Embryonic facial prominence (tissue), 1 donor: Measurements from ENCODE around the gene EMSY.

Source experiments
- DNase-seq: peaks from one replicate; pipeline ENCODE4 v3.0.0-alpha.2; 2016; ENCODE audit errors: extremely low spot score

EMSY gene

DNA sequence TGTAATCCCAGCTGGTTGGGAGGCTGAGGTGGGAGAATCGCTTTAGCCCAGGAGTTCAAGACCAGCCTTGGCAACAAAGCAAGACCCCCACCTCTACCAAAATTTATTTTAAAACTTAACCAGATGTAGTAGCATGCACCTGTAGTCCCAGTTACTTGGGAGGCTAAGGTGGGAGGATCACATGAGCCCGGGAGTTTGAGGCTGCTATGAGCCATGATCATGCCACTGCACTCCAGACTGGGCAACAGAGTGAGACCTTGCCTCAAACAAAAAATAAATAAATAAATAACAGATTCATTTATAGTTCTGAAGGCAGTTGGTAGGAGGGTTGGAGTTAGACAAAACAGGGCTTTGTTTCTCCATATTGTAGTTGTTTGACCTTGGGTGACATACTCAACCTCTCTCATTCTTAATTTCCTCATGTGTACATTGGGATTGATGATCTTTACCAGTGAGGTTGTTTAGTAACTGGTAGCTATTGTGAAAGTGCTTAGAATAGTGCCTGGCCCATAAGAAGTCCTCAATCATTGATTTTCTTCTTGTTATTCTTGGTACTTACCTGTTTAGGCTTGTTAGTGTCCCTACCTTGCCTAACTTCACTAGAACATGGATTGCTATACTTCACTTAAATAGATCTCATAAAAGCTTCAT lies 79.1 kb downstream of the EMSY start:
- no peak for DNase-seq

DNA sequence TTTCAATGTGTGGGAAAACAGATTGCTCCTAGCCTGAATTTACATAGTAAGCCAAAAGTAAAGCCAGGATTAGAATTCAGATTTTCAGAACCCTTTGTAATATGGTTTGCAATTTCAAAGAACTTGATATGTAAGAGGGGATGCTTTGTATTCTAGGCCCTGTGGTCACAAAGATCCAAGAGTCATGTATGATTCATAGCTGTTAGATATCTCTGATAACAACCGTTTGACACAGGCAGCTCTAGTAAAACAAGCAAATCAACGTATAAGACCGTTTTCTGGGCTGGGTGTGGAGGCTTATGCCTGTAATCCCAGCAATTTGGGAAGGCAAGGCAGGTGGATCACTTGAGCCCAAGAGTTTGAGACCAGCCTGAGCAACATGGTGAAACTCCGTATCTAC lies 79.6 kb downstream of the EMSY start:
- DNase-seq = no peak

DNA sequence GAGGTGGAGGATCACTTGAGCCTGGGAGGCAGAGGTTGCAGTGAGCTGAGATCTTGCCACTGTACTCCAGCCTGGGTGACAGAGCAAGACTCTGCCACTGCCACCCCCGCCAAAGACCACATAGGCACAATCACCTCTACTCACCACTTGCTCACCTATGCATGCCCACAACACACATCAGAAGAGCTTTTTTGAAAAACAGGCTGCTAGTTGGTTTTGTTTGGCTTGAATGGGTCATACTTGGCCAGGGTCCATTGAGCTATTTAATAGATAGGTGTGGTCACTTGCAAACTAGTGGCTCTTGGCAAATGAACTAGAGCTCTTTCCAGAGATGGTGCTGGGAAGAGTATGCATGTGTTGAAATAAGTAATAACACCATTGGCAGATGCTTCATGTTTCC lies 80.1 kb downstream of the EMSY start:
- DNase-seq = no peak

DNA sequence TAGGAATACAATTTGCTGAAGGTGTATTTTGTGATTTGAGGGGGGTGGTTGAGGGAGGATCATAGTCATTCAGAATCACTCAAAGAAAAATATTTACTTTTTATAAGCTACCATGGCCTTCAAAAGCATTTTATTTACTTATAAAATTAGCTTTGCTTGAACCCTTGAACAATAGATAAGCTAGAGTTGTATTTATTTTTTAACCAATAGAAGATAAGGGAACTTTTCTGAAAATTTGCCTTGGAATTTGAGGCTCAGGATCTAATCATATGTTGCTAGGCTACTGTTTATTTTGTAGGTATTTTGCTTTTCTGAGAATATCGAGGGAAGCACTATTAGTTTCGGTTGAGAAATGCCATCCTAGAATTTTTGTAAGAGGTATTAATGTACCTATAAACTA lies 82.1 kb downstream of the EMSY start:
- no peak for DNase-seq

DNA sequence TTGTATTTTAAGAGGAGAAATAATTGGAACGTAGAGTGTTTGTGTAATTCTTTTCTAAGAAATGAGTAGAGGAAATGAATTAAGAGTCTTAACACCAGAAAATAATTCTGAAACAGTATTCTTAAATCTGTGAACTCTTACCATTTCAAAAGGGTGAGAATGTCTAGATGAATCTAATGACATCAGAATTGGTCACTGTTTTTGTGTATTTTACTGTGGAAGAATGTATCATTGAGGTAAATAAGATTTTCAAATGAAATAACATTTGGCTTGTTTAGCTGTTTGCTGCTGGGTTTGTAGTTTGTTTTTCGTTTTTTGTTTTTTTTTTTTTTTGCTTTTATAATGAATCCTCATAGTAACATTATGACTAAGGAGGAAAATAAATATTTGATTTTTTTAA lies 97.6 kb downstream of the EMSY start:
- no peak for DNase-seq

DNA sequence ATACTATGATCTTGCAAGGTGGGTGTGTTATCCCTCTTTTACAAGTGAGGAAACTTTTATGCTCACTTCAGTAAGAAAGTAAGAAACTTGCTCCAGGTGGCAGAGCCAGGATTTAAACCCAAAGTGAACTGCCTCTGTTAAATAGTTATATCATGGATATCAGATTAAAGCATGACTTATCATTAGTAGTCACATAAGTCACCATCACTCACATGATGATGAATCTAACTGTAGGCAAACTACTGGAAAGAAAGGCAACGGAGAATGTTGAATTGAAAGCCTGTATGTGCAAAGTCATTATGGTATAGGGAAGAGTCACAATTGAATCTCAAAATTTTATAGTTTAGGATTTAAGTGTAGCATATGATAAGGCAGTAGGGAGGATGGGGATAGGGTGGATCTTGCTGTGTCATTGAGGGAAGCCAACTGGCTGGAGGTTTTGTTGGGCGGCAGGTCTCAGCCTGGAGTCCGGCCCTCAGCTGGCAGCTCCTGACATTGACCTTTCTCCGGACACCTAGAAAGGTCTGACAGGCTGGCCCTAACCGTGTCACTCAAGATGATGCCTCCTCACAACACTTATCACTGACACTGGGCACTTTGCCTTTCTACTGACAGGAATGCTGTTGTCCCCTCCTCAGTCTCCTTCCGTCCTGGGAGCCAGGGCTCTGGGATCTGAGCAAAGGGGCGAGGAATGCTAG lies 98.3 kb downstream of the EMSY start:
- DNase-seq = no peak

DNA sequence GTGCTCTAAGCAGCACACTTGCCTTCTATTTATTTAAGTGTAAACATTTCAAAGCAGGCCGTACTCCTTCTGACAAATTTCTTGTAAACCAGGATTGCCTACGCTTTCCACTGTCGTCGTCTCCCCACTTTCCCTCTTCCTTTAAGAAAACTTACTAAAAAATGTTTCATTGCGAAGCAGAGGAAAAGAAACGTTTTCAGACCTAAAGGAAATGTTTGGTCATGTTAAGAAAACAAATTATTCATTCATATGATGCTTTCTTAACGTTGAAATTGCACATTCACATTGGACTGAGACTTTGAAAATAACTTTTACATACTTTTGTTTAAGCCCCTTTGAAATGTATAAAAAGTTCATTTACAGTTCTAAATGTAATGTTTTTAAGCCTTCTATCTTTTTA lies 106.0 kb downstream of the EMSY start:
- DNase-seq = no peak

DNA sequence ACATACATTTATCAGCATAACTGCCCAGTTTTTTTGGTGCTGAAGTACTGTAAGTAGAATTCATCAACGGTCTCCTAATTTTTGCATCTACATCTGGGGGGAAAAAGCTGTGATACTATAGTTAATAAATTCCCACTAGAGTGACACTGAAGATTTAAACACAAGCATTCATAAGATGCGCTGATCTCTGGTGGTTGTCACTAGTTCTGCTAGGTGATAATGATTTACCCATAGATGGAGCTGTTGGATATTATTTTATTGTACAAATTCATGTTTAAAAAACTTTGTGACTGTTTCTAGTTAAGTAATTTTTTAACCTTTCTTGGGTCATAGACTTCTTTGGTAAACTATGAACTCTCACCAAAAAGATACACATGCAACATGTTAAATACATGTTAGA lies 106.6 kb downstream of the EMSY start:
- DNase-seq = peak; percentile 11

DNA sequence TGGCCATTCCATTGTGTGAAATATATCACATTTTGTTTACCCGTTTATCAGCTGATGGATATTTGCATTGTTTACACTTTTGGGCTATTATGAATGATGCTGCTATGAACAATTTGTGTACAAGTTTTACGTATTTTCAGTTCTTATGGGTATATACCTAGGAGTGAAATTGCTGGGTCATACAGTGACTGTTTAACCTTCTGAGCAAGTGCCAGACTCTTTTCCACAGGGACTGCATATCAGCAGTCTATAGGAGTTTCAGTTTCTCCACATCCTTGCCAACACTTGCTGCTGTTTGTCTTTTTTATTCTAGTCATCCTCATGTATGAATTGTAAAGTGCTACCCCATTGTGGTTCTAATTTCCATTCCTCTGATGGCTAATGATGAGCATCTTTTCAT lies 108.2 kb downstream of the EMSY start:
- no peak for DNase-seq

DNA sequence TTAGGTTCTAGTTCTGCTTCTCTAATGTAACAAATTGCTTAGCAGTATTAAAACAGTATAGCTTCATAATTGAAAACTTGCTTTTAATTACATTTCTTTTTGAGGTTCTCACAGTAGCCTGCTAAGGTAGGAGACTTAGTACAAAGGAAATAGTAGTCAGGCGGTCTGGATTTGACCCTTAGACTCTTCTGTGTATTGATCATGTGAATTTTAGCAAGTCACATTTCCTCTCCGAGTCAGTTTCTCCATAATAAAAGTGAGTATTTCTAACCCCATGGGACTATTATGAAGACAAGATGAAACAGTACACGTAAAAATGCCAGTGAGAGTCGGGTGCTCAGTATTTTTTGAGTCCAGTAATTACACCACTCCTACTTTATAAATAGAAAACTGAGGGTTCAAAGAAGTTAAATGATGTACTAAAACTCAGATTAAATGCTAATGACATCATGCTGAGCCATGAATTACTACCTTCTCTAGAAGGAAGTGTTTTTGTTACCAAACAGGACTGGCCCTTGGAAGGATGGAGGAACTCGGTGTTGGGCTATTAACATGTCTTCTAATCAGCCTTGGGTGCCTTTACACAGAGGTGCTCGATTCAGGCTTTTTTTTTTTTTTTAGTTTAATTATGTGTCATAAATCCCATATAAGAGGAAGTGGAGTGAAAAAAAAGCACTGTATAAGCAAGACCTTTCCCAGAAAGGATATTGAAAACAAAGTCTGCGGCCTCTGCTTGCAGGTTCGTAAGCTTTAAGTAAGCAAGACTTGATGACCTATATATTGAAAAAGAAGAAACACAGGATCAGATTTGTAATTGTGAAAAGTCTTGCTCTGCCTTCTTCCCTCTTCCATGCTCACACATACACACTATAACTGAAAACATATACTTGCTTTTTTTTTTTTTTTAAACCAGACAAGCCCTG lies 109.0 kb downstream of the EMSY start:
- DNase-seq = no peak

DNA sequence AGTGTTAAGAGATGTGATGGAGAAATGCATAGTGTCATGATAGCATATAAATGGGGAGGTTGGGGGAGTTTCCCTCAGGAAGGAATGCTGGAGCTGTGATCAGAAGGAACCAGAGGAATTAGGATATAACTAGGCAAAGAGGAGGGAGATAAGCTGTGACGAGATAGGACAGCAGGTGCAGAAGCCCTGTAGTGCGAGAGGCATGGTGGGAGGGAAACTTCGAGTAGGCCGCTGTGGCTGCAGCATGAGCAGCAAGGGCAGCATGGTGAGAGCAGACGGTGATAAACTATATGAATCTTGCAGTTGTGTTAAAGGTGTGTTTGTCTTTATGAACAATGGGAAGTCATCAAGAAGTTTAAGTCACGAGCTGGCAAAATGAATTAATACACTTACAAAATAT lies 109.9 kb downstream of the EMSY start:
- DNase-seq = no peak

DNA sequence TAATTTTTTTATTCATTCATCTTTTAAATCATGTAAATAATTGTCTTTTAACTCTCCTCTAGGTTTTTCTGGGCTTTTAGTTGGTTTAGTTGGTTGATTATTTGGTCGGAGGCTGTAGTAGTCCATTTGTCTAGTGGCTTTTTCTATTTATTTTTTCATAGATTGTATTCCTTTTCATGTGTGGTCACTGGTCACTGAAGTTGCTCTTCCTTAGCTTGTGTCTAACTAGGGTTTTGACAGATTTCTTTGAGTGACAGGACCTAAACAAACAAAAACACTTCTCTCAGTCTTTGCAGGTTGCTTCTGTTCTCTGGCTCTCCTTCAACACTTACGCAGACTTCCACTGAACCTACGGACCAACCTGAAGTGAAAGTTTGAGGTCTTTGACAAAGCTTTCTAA lies 112.6 kb downstream of the EMSY start:
- DNase-seq = no peak

DNA sequence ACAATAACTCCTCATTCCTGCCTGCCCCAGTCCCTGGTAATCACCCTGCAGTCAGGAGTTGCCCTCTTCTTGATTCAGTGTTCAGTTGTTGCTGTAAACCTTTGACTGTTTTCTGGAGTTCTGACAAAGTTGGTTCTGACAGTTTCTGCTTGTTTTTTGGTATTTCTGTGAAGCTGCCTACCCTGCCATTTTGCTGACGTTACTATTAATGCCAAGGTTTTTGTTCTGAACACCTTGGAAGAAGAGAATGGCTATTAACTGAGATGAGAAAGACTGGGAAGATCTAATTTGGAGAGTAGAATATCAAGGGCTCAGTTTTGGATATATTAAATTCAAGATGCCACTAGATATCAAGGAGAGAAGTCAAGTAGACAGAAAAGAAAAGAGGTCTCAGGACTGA lies 113.7 kb downstream of the EMSY start:
- no peak for DNase-seq

DNA sequence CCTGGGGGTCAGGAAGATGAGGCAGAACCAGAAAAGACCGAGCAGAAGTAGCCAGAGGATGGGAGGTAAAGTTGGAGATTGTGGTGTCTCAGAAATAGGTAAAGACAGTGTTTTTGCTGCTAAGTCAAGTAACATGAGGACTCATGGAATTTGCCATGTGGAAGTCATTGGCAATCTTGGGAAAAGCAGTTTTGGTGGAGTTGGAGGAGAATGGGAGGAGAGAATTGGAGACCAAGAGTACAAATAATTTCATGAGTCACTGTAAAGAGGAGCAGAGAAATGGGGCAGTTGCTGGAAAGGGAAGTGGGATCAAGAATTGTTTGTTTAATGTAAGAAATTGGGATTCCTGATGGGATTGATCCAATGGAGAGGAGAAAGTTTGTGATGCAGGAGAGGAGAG lies 114.1 kb downstream of the EMSY start:
- DNase-seq = no peak

DNA sequence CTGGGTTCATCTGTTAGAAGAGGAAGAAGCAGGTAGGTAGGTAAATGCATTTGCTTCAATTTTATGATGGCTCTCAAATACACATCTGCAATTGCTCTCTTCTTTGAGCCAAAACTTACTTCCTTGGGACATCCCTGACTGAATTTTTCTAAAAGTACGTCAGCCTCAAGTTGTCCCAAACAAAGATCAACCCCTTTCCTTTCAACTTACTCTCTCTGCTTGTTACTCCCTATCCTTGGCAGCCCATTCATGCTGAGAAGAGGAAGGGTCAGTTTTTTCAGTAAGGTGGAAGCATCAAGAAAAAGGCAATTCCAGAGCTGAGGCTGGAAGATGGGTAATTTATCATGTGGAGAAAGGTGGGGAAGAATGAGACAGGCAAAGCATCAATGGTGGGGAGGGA lies 114.5 kb downstream of the EMSY start:
- no peak for DNase-seq

DNA sequence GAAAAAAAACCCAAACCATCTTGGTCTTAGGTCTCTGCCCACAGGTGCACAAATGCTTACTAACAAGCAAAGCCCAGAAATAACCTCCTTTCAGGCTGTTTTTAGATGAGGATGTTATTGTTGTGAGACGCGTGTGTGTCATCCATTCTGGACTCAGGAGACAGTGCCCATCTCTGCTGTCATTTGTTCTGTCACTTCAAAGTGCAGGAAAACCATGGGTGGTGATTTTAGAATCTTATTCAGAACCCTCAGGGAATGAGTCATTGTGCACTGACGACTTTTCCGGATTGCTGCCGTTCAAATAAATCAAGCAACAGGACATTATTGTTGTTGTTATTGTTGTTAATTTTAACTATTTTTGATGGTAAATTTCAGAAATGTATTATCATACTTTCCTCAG lies 115.4 kb downstream of the EMSY start:
- no peak for DNase-seq

DNA sequence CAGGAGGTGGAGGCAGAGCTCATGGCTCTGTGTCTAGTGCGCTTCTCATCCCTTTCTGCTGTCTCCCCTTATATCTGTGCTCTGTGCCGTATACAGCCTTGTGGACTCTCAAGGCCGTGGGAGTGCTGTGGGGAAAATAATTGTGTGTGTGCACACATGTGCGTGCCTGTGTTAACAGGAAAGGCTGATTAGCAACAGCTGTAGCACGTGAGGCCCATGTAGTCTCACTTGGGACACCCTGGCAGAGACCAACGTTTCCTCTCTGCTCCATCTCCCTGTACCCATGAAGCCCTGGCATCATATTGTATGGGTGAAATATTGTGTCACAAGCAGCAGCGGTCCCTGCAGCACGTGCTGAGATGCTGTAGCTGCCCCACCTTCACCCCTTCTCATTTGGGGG lies 116.4 kb downstream of the EMSY start:
- no peak for DNase-seq

DNA sequence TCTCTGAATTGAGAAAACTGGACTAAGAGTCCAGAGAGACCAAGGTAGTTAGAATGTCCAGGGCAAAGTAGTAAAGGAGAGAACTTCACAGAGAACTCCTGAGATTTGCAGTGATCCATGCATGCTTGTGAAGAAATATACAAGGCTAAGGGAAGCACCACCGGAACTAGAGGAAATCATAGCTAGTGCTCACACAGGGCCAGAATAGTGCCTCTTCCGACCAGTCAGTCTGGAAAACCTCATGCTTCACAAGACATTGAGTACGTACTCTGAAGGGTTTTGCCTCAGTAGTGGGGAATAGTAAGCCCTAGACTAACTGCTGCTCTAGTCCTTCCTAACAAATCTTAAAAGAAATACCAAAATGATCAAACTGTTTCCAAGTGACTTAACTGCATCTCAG lies 117.7 kb downstream of the EMSY start:
- no peak for DNase-seq

DNA sequence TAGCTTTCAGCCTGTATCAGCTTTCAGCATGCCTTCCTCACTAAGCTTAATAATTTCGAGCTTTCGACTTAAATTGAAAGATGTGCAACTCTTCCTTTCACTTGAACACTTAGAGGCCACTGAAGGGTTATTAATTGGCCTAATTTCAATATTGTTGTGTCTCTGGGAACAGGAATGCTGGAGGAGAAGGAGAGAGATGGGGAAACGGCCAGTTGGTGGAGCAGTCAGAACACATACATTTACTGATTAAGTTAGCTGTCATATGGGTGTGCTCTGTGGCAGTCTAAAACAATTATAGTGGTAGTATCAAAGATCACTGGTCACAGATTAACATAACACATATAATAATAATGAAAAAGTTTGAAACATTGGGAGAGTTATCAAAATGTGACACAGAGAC lies 119.5 kb downstream of the EMSY start:
- DNase-seq = no peak

DNA sequence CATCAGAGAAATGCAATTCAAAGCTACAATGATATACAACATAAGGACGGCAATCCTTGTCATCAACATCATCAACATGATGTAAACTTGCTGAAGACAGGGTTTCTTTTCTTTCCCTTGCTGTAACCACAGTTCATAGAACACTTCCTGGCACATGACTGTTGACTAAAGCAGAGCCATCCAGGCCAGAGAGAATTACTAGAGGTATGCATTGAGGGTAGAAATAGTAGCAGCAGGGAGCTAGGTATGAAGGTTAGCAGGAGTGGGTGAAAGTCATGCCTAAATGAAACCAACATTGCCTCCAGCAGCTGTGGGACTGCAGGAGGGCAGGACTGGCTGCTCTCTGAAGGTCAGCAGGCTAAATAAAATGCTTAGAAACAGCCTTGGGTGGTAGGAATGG lies 122.0 kb downstream of the EMSY start:
- no peak for DNase-seq

DNA sequence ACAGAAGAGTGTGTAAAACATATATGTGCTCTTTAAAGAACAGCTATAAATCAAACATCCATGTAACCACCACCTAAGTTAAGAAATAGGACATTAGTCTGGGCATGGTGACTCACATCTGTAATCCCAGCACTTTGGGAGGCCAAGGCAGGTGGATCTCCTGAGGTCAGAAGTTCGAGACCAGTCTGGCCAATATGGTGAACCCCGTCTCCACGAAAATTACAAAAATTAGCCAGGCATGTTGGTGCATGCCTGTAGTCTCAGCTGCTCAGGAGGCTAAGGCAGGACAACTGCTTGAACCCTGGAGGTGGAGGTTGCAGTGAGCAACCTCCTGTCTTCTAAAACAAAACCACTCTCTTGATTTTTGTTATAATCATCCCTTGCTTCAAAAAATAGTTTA lies 122.4 kb downstream of the EMSY start:
- no peak for DNase-seq

DNA sequence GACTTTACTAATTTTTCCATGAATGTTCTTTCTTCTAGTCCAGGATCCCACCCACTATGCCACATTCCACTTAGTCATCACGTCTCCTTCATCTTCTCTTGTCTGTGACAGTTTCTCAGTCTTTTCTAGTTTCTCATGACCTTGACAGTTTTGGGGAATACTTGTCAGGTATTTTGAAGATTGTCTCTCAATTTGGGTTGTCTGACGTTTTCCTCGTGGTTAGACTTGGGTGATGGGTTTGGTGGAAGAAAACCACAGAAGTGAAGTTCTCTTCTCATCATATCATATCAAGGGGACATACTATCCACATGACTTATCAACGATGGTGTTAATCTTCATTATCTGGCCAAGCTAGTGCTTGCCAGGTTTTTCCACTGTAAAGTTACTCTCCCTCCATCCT lies 123.3 kb downstream of the EMSY start:
- no peak for DNase-seq

DNA sequence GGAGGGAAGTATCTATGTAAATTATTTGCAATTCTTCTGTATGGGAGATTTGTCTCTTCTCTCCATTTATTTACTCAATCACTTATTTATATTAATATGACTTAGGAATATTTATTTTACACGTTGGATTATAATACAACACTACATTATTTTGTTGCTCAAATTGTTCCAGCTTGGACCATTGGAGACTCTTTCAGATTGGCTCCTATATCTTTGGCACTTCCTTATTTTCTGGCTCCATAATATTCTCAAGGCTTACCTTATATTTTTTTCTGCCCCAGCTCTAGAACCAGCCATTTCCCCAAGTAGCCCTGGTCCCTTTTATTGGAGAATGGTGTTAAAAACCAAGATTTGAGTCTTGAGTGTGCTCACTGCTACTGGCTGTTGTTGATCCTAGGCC lies 123.8 kb downstream of the EMSY start:
- no peak for DNase-seq
